Measurements from ENCODE around the gene ATP8B4.

GRCh38 chr15:49826640-49827234 is 292.3 kb downstream of the ATP8B4 start:
- TF ChIP-seq EP300 (IDR thresholded peaks at IDR 0.05), result no peak
- TF ChIP-seq CTCF (IDR thresholded peaks at IDR 0.05), result no peak
